OCI-LY7 (cell line): Measurements from ENCODE around the gene ATMIN. TPM values are rescaled to one million over a fixed set of nuclear protein-coding genes. Genes with fewer than 3 reads are reported as not detected.

ENCODE experiments used
- BruUV-seq: library from RNA; stranded (reverse); fragments of 400-500 nt; replicated peaks from 2 replicates; lab custom pipeline; 2021; lab: Mats Ljungman, UMichigan
- CTCF ChIA-PET: fragments of 300-600 bp; sonication (Branson Sonifier 250); formaldehyde crosslinking; loops from one replicate; lab custom pipeline; 2022; ENCODE audit warnings: antibody characterized with exemption; ENCODE audit not compliant: unreplicated experiment; lab: Charles Lee
- POLR2A ChIA-PET: fragments of 300-600 bp; sonication (Branson Sonifier 250); formaldehyde crosslinking; loops from one replicate; lab custom pipeline; 2022; ENCODE audit warnings: antibody characterized with exemption; lab: Charles Lee
- DNase-seq: peaks from one replicate; pipeline ENCODE4 v3.0.0-alpha.2; 2015; ENCODE audit warnings: low spot score
- H2AFZ ChIP-seq: fragments of 200-600 bp; sonication (generic), shearing (Covaris generic); 2 replicates; pipeline ENCODE4 v1.6.1; 2014; ENCODE audit warnings: mild to moderate bottlenecking, antibody characterized with exemption, low read length, moderate library complexity
- H3K27ac ChIP-seq: fragments of 200-600 bp; sonication (generic); 2 replicates; pipeline ENCODE4 v1.5.1; 2014; ENCODE audit warnings: mixed run types, low read depth, mild to moderate bottlenecking, moderate library complexity, low read length, inconsistent platforms; ENCODE audit not compliant: poor library complexity, severe bottlenecking
- H3K36me3 ChIP-seq: fragments of 200-600 bp; sonication (generic); 2 replicates; pipeline ENCODE4 v1.6.1; 2014; ENCODE audit warnings: mild to moderate bottlenecking, antibody characterized with exemption, low read length, moderate library complexity, mixed read lengths; ENCODE audit not compliant: insufficient read depth
- H3K4me1 ChIP-seq: fragments of 200-600 bp; sonication (generic); 2 replicates; pipeline ENCODE4 v1.5.1; 2014; ENCODE audit warnings: mild to moderate bottlenecking, low read length; ENCODE audit not compliant: insufficient read depth, poor library complexity, severe bottlenecking
- H3K4me2 ChIP-seq: fragments of 200-600 bp; sonication (generic); 2 replicates; pipeline ENCODE4 v1.6.1; 2014; ENCODE audit warnings: mild to moderate bottlenecking, low read length
- H3K4me3 ChIP-seq: fragments of 200-600 bp; sonication (generic); 2 replicates; pipeline ENCODE4 v1.5.1; 2014; ENCODE audit warnings: mild to moderate bottlenecking, low read depth, low read length; ENCODE audit not compliant: poor library complexity, severe bottlenecking
- H3K79me2 ChIP-seq: fragments of 200-600 bp; sonication (generic); 2 replicates; pipeline ENCODE4 v1.6.1; 2016; ENCODE audit warnings: low read depth, mild to moderate bottlenecking, low read length, moderate library complexity, mixed read lengths; ENCODE audit not compliant: insufficient read depth
- H3K9me2 ChIP-seq: fragments of 200-600 bp; sonication (generic); 2 replicates; pipeline ENCODE4 v1.6.1; 2016; ENCODE audit warnings: mild to moderate bottlenecking, low read length, mixed read lengths; ENCODE audit not compliant: insufficient read depth
- H3K9me3 ChIP-seq: fragments of 200-600 bp; sonication (generic); 2 replicates; pipeline ENCODE4 v1.6.1; 2014; ENCODE audit warnings: mild to moderate bottlenecking, mixed run types, low read length, mixed read lengths
- H4K20me1 ChIP-seq: fragments of 200-600 bp; sonication (generic); 2 replicates; pipeline ENCODE4 v1.6.1; 2014; ENCODE audit warnings: mild to moderate bottlenecking, antibody characterized with exemption, low read length, moderate library complexity, mixed read lengths; ENCODE audit not compliant: insufficient read depth
- CTCF ChIP-seq: fragments of 200-600 bp; sonication (generic); conservative IDR thresholded peaks from 2 replicates; pipeline ENCODE4 v1.5.1; 2014; ENCODE audit warnings: mild to moderate bottlenecking, antibody characterized with exemption, low read length, moderate library complexity, mixed read lengths
- EZH2phosphoT487 ChIP-seq: fragments of 200-600 bp; sonication (generic); IDR thresholded peaks from 2 replicates; pipeline ENCODE4 v1.6.1; 2018; ENCODE audit warnings: low read depth, borderline replicate concordance, mild to moderate bottlenecking, mixed run types, antibody characterized with exemption, low read length, moderate library complexity, mixed read lengths
- intact Hi-C: fragments of 100-400 bp; cut with micrococcal nuclease; formaldehyde crosslinking; loops from one replicate; pipeline ENCODE4 v1.10.0; 2022; ENCODE audit not compliant: unreplicated experiment
- total RNA-seq, 2 experiments: library from RNA; depleted of rRNA in 1 of 2; stranded (reverse); fragments of >200 nt in 1 of 2; shearing (Covaris generic) in 1 of 2; gene quantifications; 2 replicates each; pipeline ENCODE4 v1.2.3, GENCODE V29; 2014 to 2022

ATMIN gene
- total RNA-seq, 2 experiments from 2014 or later = 15.0 to 23.7 TPM

DNA sequence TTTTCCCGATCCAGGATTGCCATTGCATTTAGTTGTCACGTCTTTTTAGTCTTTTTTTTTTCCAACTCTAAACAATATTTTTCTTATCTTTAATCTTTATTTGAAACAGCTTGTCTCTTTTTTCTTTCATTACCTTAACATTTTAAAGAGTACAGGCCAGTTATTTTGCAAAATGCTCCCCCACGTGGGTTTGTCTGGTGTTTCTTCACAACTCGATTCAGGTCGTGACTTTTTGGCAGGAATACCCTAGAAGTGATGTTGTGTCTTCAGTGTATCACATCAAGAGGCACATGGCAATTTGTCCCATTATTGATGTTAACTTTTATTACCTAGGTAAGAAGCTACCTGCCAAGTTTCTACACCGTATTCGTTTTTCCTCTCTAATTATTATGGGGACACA is 46.9 kb upstream of the ATMIN start:
- ChIA-PET CTCF (no interaction called here), POLR2A (interaction anchor here (1.1 to 2.2 kb wide), 3 partner anchors 10 to 13 kb away, joined by 3 to 4 read pairs (median 4); no protein-coding TSS in a partner anchor)
- Histone ChIP-seq H3K4me1 (no peaks in the 10 kb centered on the region), H3K27ac (no peak overlapping the region), H3K9me3 (no peaks in the 10 kb centered on the region), H3K4me3 (no peak overlapping the region), H3K9me2 (no peaks in the 10 kb centered on the region), H3K4me2 (no peak overlapping the region), H4K20me1 (peaks cover 4% of the 10 kb centered on the region; the same call in 1 of the 2 replicates), H2AFZ (no peak overlapping the region), H3K36me3 (peaks cover 30% of the 10 kb centered on the region), H3K79me2 (peaks cover 38% of the 10 kb centered on the region; the same call in 1 of the 2 replicates)
- TSS peak; percentile 24 for BruUV-seq
- intact Hi-C loops = no loop called here
- TF ChIP-seq EZH2phosphoT487 = no peak
- no peak for TF ChIP-seq CTCF
- DNase-seq = no peak

DNA sequence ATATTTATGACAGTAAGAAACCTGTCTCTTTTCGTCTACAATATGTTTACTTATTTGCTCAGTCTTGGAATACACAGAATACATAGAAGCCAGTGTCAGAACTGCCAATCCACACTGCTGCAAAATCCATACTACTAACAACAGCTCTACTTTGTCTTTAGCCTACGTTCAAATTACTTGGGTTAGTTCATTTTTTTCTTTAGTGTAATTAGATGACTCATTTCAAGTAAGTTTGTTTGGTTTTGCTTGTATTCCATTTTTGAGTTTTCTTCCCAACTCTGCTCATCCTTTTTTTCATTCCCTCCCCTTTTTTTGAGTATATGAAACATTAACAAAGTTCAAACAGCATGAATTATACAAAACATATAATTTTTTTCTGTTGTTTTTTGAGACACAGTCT is 45.8 kb upstream of the ATMIN start:
- Histone ChIP-seq H3K4me3 (no peak overlapping the region), H3K27ac (no peak overlapping the region), H2AFZ (no peak overlapping the region), H3K36me3 (peaks cover 30% of the 10 kb centered on the region), H4K20me1 (peaks cover under 1% of the 10 kb centered on the region; the same call in 1 of the 2 replicates), H3K79me2 (peaks cover 47% of the 10 kb centered on the region; the same call in 1 of the 2 replicates), H3K9me3 (no peaks in the 10 kb centered on the region), H3K9me2 (no peaks in the 10 kb centered on the region), H3K4me2 (no peak overlapping the region), H3K4me1 (no peaks in the 10 kb centered on the region)
- intact Hi-C loops = no loop called here
- no peak for TF ChIP-seq CTCF
- TF ChIP-seq EZH2phosphoT487 = no peak
- BruUV-seq = no TSS peak
- POLR2A ChIA-PET = no interaction called here
- no peak for DNase-seq
- CTCF ChIA-PET = no interaction called here

- no peak for DNase-seq
Observed at GRCh38 chr16:80990577-80990976, 45.1 kb upstream of the ATMIN start.

More at GRCh38 chr16:80990577-80990976, 45.1 kb upstream of the ATMIN start:
- CTCF ChIA-PET = interaction anchor here (0.9 kb wide), 1 partner anchor 13 kb away, joined by 3 read pairs; no protein-coding TSS in a partner anchor
- BruUV-seq = no TSS peak
- H3K4me3 ChIP-seq = no peak overlapping the region
- H3K9me3 ChIP-seq = no peaks in the 10 kb centered on the region
- peaks cover 51% of the 10 kb centered on the region; the same call in 1 of the 2 replicates for H3K79me2 ChIP-seq
- no peaks in the 10 kb centered on the region for H3K9me2 ChIP-seq
- H2AFZ ChIP-seq = no peak overlapping the region
- no peak overlapping the region for H3K4me2 ChIP-seq
- TF ChIP-seq EZH2phosphoT487 (no peak), CTCF (no peak)
- POLR2A ChIA-PET = interaction anchor here (1.1 to 1.5 kb wide), 2 partner anchors 11 to 101 kb away, joined by 4 to 7 read pairs; no protein-coding TSS in a partner anchor
- peaks cover 37% of the 10 kb centered on the region for H3K36me3 ChIP-seq
- intact Hi-C loops = no loop called here
- H4K20me1 ChIP-seq = no peaks in the 10 kb centered on the region
- no peaks in the 10 kb centered on the region for H3K4me1 ChIP-seq
- H3K27ac ChIP-seq = no peak overlapping the region
